GM12892 (cell line): Measurements from ENCODE around the gene DENND5B.

Source experiments
- POLR2A ChIP-seq: IDR thresholded peaks from 2 replicates; pipeline ENCODE4 v1.6.1; 2011; ENCODE audit warnings: low read depth, low read length, control low read depth
- POLR2AphosphoS5 ChIP-seq: IDR thresholded peaks from 2 replicates; pipeline ENCODE4 v1.6.1; 2011; ENCODE audit warnings: low read depth, low read length, control low read depth
- TAF1 ChIP-seq: IDR thresholded peaks from 2 replicates; pipeline ENCODE4 v1.6.1; 2011; ENCODE audit warnings: low read depth, mild to moderate bottlenecking, control low read depth, low read length, borderline replicate concordance

- TF ChIP-seq TAF1 (no peak), POLR2A (no peak), POLR2AphosphoS5 (no peak)
Observed at GRCh38 chr12:31597066-31597465, 6.1 kb upstream of the DENND5B start.
